Activated T-helper 1 cell treated with anti-CD3 and anti-CD28 coated beads, Interleukin-2, amount 50 U/mL, for 16 hours (primary cell): Measurements from ENCODE around the gene TLR9.
"Not testable (repeated sequence)": the region's sequence is repeated elsewhere in the genome, so short reads cannot be mapped to it uniquely, and the experiment has no call there.

ENCODE experiments used
- DNase-seq, 2 donors: peaks; one replicate each; pipeline ENCODE4 v3.0.0-alpha.2; 2020; ENCODE audit warnings: low read depth in 1 of 2, low spot score in 1 of 2

TLR9 gene

GRCh38 chr3:52225452-52226228 is at the start of gene TLR9:
TSS of gene TLR9 (minus strand) at chr3:52225645. CDS start at chr3:52225529, 116 bp downstream.
- no peak for DNase-seq

- not testable (repeated sequence) for DNase-seq
Observed at GRCh38 chr3:52274781-52275180, 49.3 kb upstream of the TLR9 start.

- DNase-seq = no peak
Observed at GRCh38 chr3:52272831-52273230, 47.4 kb upstream of the TLR9 start.

GRCh38 chr3:52272172-52272571 is 46.7 kb upstream of the TLR9 start:
- not testable (repeated sequence) for DNase-seq

- DNase-seq = no peak
Observed at GRCh38 chr3:52270252-52270754, 44.9 kb upstream of the TLR9 start.

- no peak for DNase-seq
Observed at GRCh38 chr3:52269776-52270175, 44.3 kb upstream of the TLR9 start.

GRCh38 chr3:52268036-52268435 is 42.6 kb upstream of the TLR9 start:
- DNase-seq = peak in 1 of 2 donors; percentile 48

- DNase-seq = no peak
Observed at GRCh38 chr3:52265387-52265786, 39.9 kb upstream of the TLR9 start.

- no peak for DNase-seq
Observed at GRCh38 chr3:52262447-52262846, 37.0 kb upstream of the TLR9 start.

GRCh38 chr3:52259448-52259847 is 34.0 kb upstream of the TLR9 start:
- no peak for DNase-seq

GRCh38 chr3:52259035-52259434 is 33.6 kb upstream of the TLR9 start:
- DNase-seq = no peak

GRCh38 chr3:52257911-52258310 is 32.5 kb upstream of the TLR9 start:
- no peak for DNase-seq

- no peak for DNase-seq
Observed at GRCh38 chr3:52256622-52257021, 31.2 kb upstream of the TLR9 start.

- no peak for DNase-seq
Observed at GRCh38 chr3:52256159-52256558, 30.7 kb upstream of the TLR9 start.

- DNase-seq = no peak
Observed at GRCh38 chr3:52254608-52255007, 29.2 kb upstream of the TLR9 start.

GRCh38 chr3:52253314-52254304 is 28.2 kb upstream of the TLR9 start:
- peak; percentile 53 to 73 for DNase-seq

- no peak for DNase-seq
Observed at GRCh38 chr3:52250122-52250521, 24.7 kb upstream of the TLR9 start.

GRCh38 chr3:52249683-52250082 is 24.2 kb upstream of the TLR9 start:
- no peak for DNase-seq

GRCh38 chr3:52248816-52249547 is 23.5 kb upstream of the TLR9 start:
- DNase-seq = no peak

GRCh38 chr3:52248165-52248541 is 22.7 kb upstream of the TLR9 start:
- no peak for DNase-seq
